Liver (tissue), 9 donors: Measurements from ENCODE around the gene TCF19. TPM values are rescaled to one million over a fixed set of nuclear protein-coding genes. Genes with fewer than 3 reads are reported as not detected.
A peak's percentile ranks its signal among the peaks of the same experiment; 100 is the strongest.
"Not testable (repeated sequence)": the region's sequence is repeated elsewhere in the genome, so short reads cannot be mapped to it uniquely, and the experiment has no call there.

Source experiments
- DNase-seq: peaks from one replicate; pipeline ENCODE4 v3.0.0-alpha.2; 2017; ENCODE audit warnings: low spot score
- H3K27ac ChIP-seq, 2 donors: one replicate each; pipeline ENCODE4 v1.7.0; 2013; ENCODE audit warnings: inconsistent platforms in 2 of 2, low read length in 2 of 2, control low read depth in 1 of 2, low read depth in 1 of 2, mild to moderate bottlenecking in 1 of 2
- H3K27me3 ChIP-seq, 4 donors: one replicate each; pipeline versions ENCODE4 v1.6.1 to v1.7.0; 2013; ENCODE audit warnings: low read length in 3 of 4, inconsistent platforms in 1 of 4, mild to moderate bottlenecking in 1 of 4, moderate library complexity in 1 of 4; ENCODE audit not compliant: control insufficient read depth in 4 of 4, insufficient read depth in 4 of 4
- H3K36me3 ChIP-seq, 4 donors: one replicate each; pipeline versions ENCODE4 v1.6.1 to v1.7.0; 2013; ENCODE audit warnings: low read length in 3 of 4, mild to moderate bottlenecking in 3 of 4, low read depth in 1 of 4, moderate library complexity in 1 of 4; ENCODE audit not compliant: control insufficient read depth in 4 of 4, insufficient read depth in 3 of 4
- H3K4me1 ChIP-seq, 4 donors: one replicate each; pipeline versions ENCODE4 v1.6.1 to v1.7.0; 2013; ENCODE audit warnings: low read length in 3 of 4, mild to moderate bottlenecking in 3 of 4, moderate library complexity in 1 of 4; ENCODE audit not compliant: control insufficient read depth in 4 of 4, insufficient read depth in 4 of 4
- H3K4me3 ChIP-seq, 3 donors: one replicate each; pipeline versions ENCODE4 v1.6.1 to v1.7.0; 2013; ENCODE audit warnings: low read length in 3 of 3, control low read depth in 1 of 3, low read depth in 1 of 3, mild to moderate bottlenecking in 1 of 3
- H3K9ac ChIP-seq, 2 donors: one replicate each; pipeline ENCODE4 v1.7.0; 2013; ENCODE audit warnings: low read length in 2 of 2, mild to moderate bottlenecking in 2 of 2, moderate library complexity in 2 of 2, control low read depth in 1 of 2, low read depth in 1 of 2
- H3K9me3 ChIP-seq, 4 donors: one replicate each; pipeline versions ENCODE4 v1.6.1 to v1.7.0; 2013; ENCODE audit warnings: low read length in 3 of 4; ENCODE audit not compliant: control insufficient read depth in 4 of 4
- FOXA1 ChIP-seq: IDR thresholded peaks from 2 replicates; pipeline ENCODE4 v1.6.1; 2016; ENCODE audit warnings: antibody characterized with exemption
- FOXA2 ChIP-seq: IDR thresholded peaks from 2 replicates; pipeline ENCODE4 v1.6.1; 2016; ENCODE audit warnings: antibody characterized with exemption
- GABPA ChIP-seq, 2 donors: IDR thresholded peaks in 1 of 2; conservative IDR thresholded peaks in 1 of 2; 2 replicates each; pipeline ENCODE4 v1.6.1; 2016; ENCODE audit warnings: antibody characterized with exemption in 2 of 2, mild to moderate bottlenecking in 1 of 2, moderate library complexity in 1 of 2
- HNF4A ChIP-seq, 2 donors: conservative IDR thresholded peaks; 2 replicates each; pipeline ENCODE4 v1.6.1; 2016; ENCODE audit warnings: antibody characterized with exemption in 2 of 2, mild to moderate bottlenecking in 2 of 2
- HNF4G ChIP-seq: IDR thresholded peaks from 2 replicates; pipeline ENCODE4 v1.6.1; 2016; ENCODE audit warnings: antibody characterized with exemption
- JUND ChIP-seq, 2 donors: IDR thresholded peaks; 2 replicates each; pipeline ENCODE4 v1.6.1; 2016; ENCODE audit warnings: antibody characterized with exemption in 2 of 2
- MAX ChIP-seq: IDR thresholded peaks from 2 replicates; pipeline ENCODE4 v1.6.1; 2016; ENCODE audit warnings: antibody characterized with exemption
- NR2F2 ChIP-seq: IDR thresholded peaks from 2 replicates; pipeline ENCODE4 v1.6.1; 2016; ENCODE audit warnings: antibody characterized with exemption
- REST ChIP-seq: IDR thresholded peaks from 2 replicates; pipeline ENCODE4 v1.6.1; 2016; ENCODE audit warnings: antibody characterized with exemption, mild to moderate bottlenecking
- SP1 ChIP-seq: IDR thresholded peaks from 2 replicates; pipeline ENCODE4 v1.6.1; 2018; ENCODE audit warnings: antibody characterized with exemption, mild to moderate bottlenecking
- TAF1 ChIP-seq: conservative IDR thresholded peaks from 2 replicates; pipeline ENCODE4 v1.6.1; 2016; ENCODE audit warnings: antibody characterized with exemption, mild to moderate bottlenecking
- YY1 ChIP-seq: IDR thresholded peaks from 2 replicates; pipeline ENCODE4 v1.6.1; 2016; ENCODE audit warnings: antibody characterized with exemption, mild to moderate bottlenecking
- ZBTB33 ChIP-seq: IDR thresholded peaks from 2 replicates; pipeline ENCODE4 v1.6.1; 2016; ENCODE audit warnings: antibody characterized with exemption
- WGBS: extraction: QIAGEN DNeasy Blood & Tissue Kit; methylation state at CpG from one replicate; pipeline ENCODE4 v1.1.7; 2013; 5-methylcytosine and 5-hydroxymethylcytosine counted together
- polyA plus RNA-seq, 2 donors: library from polyadenylated mRNA; stranded (reverse) in 1 of 2; unstranded in 1 of 2; fragments of 200-250 nt in 1 of 2; fragments of >200 nt in 1 of 2; fragmentation: Nextera tagmentation in 1 of 2; extraction: Ambion mirVana in 1 of 2; gene quantifications; one replicate each; pipeline versions ENCODE4 v1.2.1 to v1.2.3, GENCODE V29; 2013 to 2015
- total RNA-seq, 2 donors: library from RNA; depleted of rRNA; stranded (reverse); fragments of >200 nt; gene quantifications; one replicate each; pipeline ENCODE4 v1.2.3, GENCODE V29; 2014
- donor health status: healthy.
- donor health status: healthy.
- donor health status: healthy.
- donor health status: healthy.
- donor health status: healthy.

TCF19 gene
- total and polyA plus RNA-seq, 4 donors: 0.63 to 16.8 (median 2.0) TPM

GRCh38 chr6:31194061-31194834, 35.9 kb downstream of the TCF19 start:
- Histone ChIP-seq H3K27me3 (no peaks in the 10 kb centered on the region), H3K27ac (no peak overlapping the region), H3K9me3 (no peaks in the 10 kb centered on the region), H3K9ac (no peak overlapping the region), H3K36me3 (peaks cover 0 to 2% (median 0%) of the 10 kb centered on the region in 4 donors), H3K4me3 (no peak overlapping the region), H3K4me1 (peaks cover 0 to 7% (median 1%) of the 10 kb centered on the region in 4 donors)
- TF ChIP-seq REST (no peak), MAX (no peak), HNF4A (conservative IDR thresholded peaks at IDR 0.05) (no peak), FOXA1 (no peak), ZBTB33 (no peak), SP1 (no peak), JUND (IDR thresholded peaks at IDR 0.05) (no peak), FOXA2 (no peak), YY1 (no peak), NR2F2 (no peak), GABPA (IDR thresholded peaks at IDR 0.05 in 1 of 2, conservative IDR thresholded peaks at IDR 0.05 in 1 of 2) (no peak), TAF1 (no peak), HNF4G (no peak)
- WGBS: 77% methylated on average over 6 of the region's 6 CpGs
- DNase-seq: no peak

- H3K4me1 ChIP-seq, H3K9ac ChIP-seq, H3K4me3 ChIP-seq, H3K9me3 ChIP-seq, H3K36me3 ChIP-seq, H3K27me3 ChIP-seq, H3K27ac ChIP-seq, DNase-seq: not testable (repeated sequence)
- WGBS: 95% methylated on average over 41 of the region's 41 CpGs
These were observed 37.1 kb downstream of the TCF19 start for GRCh38 chr6:31195308-31195979.

- H3K36me3 ChIP-seq, H3K9ac ChIP-seq, H3K4me1 ChIP-seq, H3K27me3 ChIP-seq, H3K4me3 ChIP-seq, H3K9me3 ChIP-seq, DNase-seq: not testable (repeated sequence)
- peak overlapping the region; percentile 93 to 100 for H3K27ac ChIP-seq
- whole genome bisulfite sequencing: 72% methylated on average over 25 of the region's 25 CpGs
These were observed 38.0 kb downstream of the TCF19 start for GRCh38 chr6:31196251-31197022.
